ENCODE data around the gene ABI1.

DNA sequence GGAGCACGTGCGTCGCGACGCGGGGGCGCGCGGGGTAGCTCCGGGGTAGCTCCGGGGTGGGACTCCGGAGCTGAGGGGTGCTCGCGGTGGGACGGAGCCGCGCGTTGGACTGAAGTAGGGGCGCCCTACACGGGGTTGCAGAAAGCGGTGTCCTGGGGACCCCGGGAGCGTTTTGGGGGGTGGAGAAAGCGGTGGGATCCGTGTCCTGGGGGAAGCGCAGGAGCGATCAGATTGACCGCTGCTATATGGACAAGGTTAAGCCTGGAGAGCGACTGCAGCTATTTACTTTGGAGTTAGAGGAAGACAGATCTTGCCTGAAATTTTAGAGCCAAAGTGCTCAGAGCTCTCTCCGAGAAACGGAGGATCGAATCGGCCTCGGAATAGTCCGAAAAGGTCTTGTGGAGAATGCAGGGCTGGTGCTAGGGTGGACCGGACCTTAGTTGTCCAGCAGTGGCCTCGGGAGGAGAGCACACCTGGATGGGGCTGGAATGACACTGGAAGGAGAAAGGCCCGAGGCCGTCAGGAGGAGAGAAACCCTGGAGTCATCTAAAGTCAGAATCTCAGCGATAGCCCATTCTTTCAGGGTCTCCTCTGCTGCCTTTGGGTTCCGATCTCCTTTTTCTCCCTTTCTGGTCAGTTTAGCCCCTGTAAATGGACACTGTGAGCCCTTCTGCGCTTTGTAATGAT lies 162.7 kb downstream of the ABI1 start:
- no peak for TF ChIP-seq CTCF (IDR thresholded peaks at IDR 0.05)
- TF ChIP-seq POLR2A (IDR thresholded peaks at IDR 0.05) = no peak

Data from testis (tissue), 2 donors.